Lung (tissue), 12 donors: ENCODE results near the gene CDC73. TPM values are rescaled to one million over a fixed set of nuclear protein-coding genes. Genes with fewer than 3 reads are reported as not detected.

ENCODE experiments used
- ATAC-seq: fragments of 200-7000 bp; cut with Tn5 transposase; one replicate; pipeline ENCODE4 v1.9.1; 2020; ENCODE audit warnings: moderate number of reproducible peaks; ENCODE audit not compliant: insufficient read depth, low FRiP score
- DNase-seq, 3 donors: peaks; one replicate each; pipeline ENCODE4 v3.0.0-alpha.2; 2013 to 2017
- H3K27ac ChIP-seq, 2 donors: one replicate each; pipeline ENCODE4 v1.5.1; 2013; ENCODE audit warnings: mild to moderate bottlenecking in 2 of 2, moderate library complexity in 2 of 2, control low read depth in 1 of 2, inconsistent platforms in 1 of 2, low read depth in 1 of 2, low read length in 1 of 2
- H3K27me3 ChIP-seq, 3 donors: one replicate each; pipeline ENCODE4 v1.5.1; 2013; ENCODE audit warnings: low read length in 2 of 3; ENCODE audit not compliant: control insufficient read depth in 3 of 3, insufficient read depth in 3 of 3
- H3K36me3 ChIP-seq, 4 donors: one replicate each; pipeline ENCODE4 v1.5.1; 2013; ENCODE audit warnings: low read length in 4 of 4, mild to moderate bottlenecking in 1 of 4, moderate library complexity in 1 of 4; ENCODE audit not compliant: control insufficient read depth in 4 of 4, insufficient read depth in 4 of 4
- H3K4me1 ChIP-seq, 5 donors: one replicate each; pipeline ENCODE4 v1.5.1; 2013; ENCODE audit warnings: low read length in 5 of 5, mild to moderate bottlenecking in 2 of 5, moderate library complexity in 1 of 5; ENCODE audit not compliant: control insufficient read depth in 5 of 5, insufficient read depth in 5 of 5
- H3K4me3 ChIP-seq: one replicate; pipeline ENCODE4 v1.5.1; 2013; ENCODE audit warnings: mild to moderate bottlenecking, control low read depth, moderate library complexity
- H3K9ac ChIP-seq, 2 donors: one replicate each; pipeline ENCODE4 v1.5.1; 2013; ENCODE audit warnings: low read length in 2 of 2, control low read depth in 1 of 2; ENCODE audit not compliant: insufficient read depth in 1 of 2
- H3K9me3 ChIP-seq, 4 donors: one replicate each; pipeline ENCODE4 v1.5.1; 2013; ENCODE audit warnings: low read length in 3 of 4, mild to moderate bottlenecking in 1 of 4, moderate library complexity in 1 of 4; ENCODE audit not compliant: control insufficient read depth in 4 of 4, insufficient read depth in 3 of 4
- WGBS, 2 donors: extraction: QIAGEN DNeasy Blood & Tissue Kit; methylation state at CpG; one replicate each; pipeline ENCODE4 v1.1.7; 2013; 5-methylcytosine and 5-hydroxymethylcytosine counted together
- polyA plus RNA-seq, 2 donors: library from polyadenylated mRNA; stranded (reverse); fragments of 200-250 nt; gene quantifications; one replicate each; pipeline ENCODE4 v1.2.1, GENCODE V29; 2013
- total RNA-seq, 2 donors: library from RNA; depleted of rRNA in 1 of 2; stranded (reverse); fragments of >200 nt in 1 of 2; gene quantifications; one replicate each; pipeline ENCODE4 v1.2.1, GENCODE V29; 2014 to 2021
- TF ChIP-seq, protein P1 (sequence below): IDR thresholded peaks from 2 replicates; pipeline ENCODE4 v1.5.1; 2012; ENCODE audit warnings: mild to moderate bottlenecking; ENCODE audit errors: control extremely low read depth, extremely low read depth
- donor health status: control.
- donor health status: control.
- donor health status: Bipolar disorder and iron deficiency.
- donor health status: healthy.
- donor health status: DM: yes; HTN: yes; CAD: no.

The CDC73 gene
- total and polyA plus RNA-seq, 4 donors = 7.8 to 64.2 (median 34.5) TPM

DNA sequence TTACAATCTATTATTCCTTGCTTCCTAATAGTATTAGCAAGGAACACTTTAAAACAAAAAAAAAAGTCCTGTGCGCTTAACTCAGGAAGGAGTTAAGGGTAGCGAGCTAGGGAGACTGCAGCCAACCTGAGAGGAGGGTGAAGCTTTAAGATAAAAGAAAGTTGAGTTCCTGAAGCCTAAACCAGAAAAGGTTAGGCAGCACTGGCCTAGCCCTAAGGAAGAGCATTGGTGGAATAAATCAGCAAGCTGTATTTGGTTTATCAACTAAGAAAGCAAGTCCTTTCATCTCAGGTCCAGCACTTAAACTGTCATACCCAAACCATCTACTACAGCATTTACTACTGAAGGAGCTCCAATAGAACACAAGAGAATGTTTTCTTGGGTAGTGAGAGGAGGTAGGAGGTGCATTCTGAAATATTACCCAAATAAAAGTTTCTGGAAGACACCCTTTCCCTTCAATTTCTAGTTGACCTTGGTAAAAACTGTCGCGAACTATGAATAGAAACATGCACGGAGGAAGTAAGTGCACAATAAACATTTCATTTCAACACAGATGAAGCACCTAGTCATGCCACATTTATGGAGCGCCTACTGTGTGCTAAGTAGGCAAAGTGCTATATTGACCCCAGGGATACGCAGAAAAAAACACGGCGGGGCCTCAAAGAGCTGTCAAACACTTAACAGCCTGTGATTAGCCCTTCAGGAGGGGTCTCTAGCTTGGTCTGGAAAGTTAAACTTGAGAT is 17.9 kb upstream of the CDC73 start:
- WGBS, 2 donors = 25 to 37% methylated on average over 9 of the region's 9 CpGs
- TF ChIP-seq, protein P1, sequence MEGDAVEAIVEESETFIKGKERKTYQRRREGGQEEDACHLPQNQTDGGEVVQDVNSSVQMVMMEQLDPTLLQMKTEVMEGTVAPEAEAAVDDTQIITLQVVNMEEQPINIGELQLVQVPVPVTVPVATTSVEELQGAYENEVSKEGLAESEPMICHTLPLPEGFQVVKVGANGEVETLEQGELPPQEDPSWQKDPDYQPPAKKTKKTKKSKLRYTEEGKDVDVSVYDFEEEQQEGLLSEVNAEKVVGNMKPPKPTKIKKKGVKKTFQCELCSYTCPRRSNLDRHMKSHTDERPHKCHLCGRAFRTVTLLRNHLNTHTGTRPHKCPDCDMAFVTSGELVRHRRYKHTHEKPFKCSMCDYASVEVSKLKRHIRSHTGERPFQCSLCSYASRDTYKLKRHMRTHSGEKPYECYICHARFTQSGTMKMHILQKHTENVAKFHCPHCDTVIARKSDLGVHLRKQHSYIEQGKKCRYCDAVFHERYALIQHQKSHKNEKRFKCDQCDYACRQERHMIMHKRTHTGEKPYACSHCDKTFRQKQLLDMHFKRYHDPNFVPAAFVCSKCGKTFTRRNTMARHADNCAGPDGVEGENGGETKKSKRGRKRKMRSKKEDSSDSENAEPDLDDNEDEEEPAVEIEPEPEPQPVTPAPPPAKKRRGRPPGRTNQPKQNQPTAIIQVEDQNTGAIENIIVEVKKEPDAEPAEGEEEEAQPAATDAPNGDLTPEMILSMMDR = no peak
- Histone ChIP-seq H3K4me1 (peaks cover 0 to 16% (median 2%) of the 10 kb centered on the region in 5 donors), H3K9me3 (no peaks in the 10 kb centered on the region), H3K4me3 (peak overlapping the region; percentile 94), H3K36me3 (peaks cover 2 to 15% (median 12%) of the 10 kb centered on the region in 4 donors), H3K27ac (peak overlapping the region; percentile 94 to 99), H3K27me3 (no peaks in the 10 kb centered on the region), H3K9ac (peak overlapping the region; percentile 39 to 67)
- ATAC-seq = no peak
- DNase-seq = no peak

DNA sequence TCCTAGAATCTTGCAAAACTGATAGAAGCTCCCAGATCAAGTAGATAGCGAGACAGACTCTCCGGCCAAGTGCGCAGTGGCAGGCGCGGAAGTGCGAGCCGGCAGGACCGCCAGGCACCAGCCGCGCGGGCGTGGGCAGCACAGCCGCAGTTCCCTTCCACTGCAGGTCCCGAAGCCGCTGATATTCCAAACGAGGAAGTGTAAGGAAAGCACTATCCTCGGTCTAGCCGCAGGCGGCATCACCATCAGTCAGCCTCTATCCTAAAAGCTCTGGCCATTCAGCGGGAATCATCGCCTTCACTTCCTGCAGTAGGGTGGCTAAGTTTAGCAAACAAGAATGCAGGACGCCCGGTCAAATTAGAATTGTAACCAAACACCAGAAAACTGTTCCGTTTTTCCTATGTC is 17.3 kb upstream of the CDC73 start:
- Histone ChIP-seq H3K9me3 (no peaks in the 10 kb centered on the region), H3K27me3 (no peaks in the 10 kb centered on the region), H3K4me1 (peaks cover 0 to 16% (median 2%) of the 10 kb centered on the region in 5 donors), H3K36me3 (peaks cover 2 to 10% (median 7%) of the 10 kb centered on the region in 4 donors), H3K9ac (peak overlapping the region; percentile 39 to 67), H3K27ac (peak overlapping the region; percentile 94 to 99), H3K4me3 (peak overlapping the region; percentile 94)
- WGBS, 2 donors = 0% methylated on average over 24 of the region's 24 CpGs
- DNase-seq = peak in 2 of 3 donors; percentile 42 to 61
- TF ChIP-seq, protein P1 = no peak
- ATAC-seq = peak; percentile 68

DNA sequence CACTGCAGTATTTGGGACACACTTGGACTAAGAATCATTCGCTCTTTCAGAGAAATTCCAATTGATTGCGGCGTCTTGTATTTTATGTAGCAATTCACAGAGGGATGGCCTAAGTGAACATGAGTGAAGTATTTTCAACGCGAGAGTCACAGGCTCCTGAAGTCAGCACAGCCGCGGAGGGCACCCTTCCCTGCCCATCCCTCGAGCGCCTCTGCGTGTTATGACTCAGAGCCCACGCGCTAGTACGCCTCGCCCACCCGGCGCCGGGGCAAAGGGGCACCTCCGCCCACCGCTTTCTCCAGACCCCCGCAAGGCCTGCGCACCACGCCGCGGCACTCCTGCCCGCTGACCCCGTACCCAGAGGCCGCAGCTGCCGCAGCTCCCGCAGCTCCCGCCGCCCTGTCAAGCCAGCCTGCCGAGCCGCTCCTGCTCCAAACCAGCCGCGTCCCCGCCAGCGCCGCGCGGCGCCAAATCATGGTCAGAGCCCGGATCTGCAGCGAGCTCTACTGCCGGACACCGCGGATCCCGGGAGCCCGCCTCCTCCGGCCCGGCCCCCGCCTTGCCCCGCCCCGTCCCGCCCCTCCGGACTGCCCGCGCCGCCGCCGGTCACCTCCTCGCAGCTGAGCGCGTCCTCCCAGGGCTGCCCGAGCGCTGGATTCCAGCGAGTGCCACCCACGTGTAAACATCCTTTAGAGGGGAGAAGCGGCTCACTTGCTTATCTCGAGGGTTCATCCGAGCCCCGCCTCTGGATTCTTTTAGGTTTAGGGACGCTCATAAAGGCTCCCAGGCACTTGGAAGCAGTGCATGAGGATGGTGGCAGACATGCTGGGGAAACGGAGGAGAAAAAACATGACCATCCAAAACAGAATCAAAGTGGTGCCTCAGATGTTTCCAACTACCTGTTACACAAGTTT is 16.7 kb upstream of the CDC73 start, which contains the start of gene GLRX2:
Gene GLRX2 (minus strand): TSS at position 508 of the 914 bp plus-strand sequence. CDS start 32 bp downstream, at position 476.
- Histone ChIP-seq H3K27ac (peak within 1 kb of the TSS; percentile 94 to 99), H3K27me3 (no peaks in the 10 kb centered on the region), H3K36me3 (peaks cover 0 to 5% (median 2%) of the 10 kb centered on the region in 4 donors), H3K4me3 (peak within 1 kb of the TSS; percentile 94), H3K9ac (peak within 1 kb of the TSS; percentile 39 to 73), H3K9me3 (no peaks in the 10 kb centered on the region), H3K4me1 (peaks cover 0 to 16% (median 2%) of the 10 kb centered on the region in 5 donors)
- 0% methylated on average over 71 to 73 of the region's 73 CpGs for WGBS, 2 donors
- DNase-seq = peak; percentile 90 to 91 (median 90)
- TF ChIP-seq, protein P1 = no peak
- peak; percentile 97 for ATAC-seq
